ENCODE data around the gene ERLIN1.

ERLIN1 gene

DNA sequence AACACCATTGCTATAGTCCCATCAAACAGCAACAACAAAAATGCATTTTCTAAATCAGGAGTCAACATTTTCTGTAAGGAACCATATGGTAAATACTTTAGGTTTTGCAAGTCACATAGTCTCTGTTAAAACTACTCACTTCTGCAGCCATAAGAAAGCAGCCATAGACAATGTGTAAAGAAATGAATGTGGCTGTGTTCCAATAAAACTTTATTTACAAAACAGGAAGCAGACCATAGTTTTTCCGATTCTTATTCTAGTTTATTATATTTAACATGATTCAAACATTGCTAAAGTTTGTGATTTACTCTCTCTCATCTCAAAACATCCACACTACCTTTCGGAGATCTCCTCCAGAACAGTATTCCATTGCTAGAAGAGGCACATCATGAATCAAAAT is 36.7 kb upstream of the ERLIN1 start:
- H3K4me1 ChIP-seq (ENCODE audit: insufficient read depth, poor library complexity, severe bottlenecking): no peaks in the 10 kb centered on the region
- H3K9me3 ChIP-seq (ENCODE audit: severe bottlenecking): no peaks in the 10 kb centered on the region
- ATAC-seq (ENCODE audit: low read depth): no peak
- H3K4me3 ChIP-seq (ENCODE audit: severe bottlenecking): no peak overlapping the region
- DNase-seq (ENCODE audit: low spot score): no peak
- no peak overlapping the region for H3K27ac ChIP-seq (ENCODE audit: poor library complexity, severe bottlenecking)
- TF ChIP-seq, protein P1, sequence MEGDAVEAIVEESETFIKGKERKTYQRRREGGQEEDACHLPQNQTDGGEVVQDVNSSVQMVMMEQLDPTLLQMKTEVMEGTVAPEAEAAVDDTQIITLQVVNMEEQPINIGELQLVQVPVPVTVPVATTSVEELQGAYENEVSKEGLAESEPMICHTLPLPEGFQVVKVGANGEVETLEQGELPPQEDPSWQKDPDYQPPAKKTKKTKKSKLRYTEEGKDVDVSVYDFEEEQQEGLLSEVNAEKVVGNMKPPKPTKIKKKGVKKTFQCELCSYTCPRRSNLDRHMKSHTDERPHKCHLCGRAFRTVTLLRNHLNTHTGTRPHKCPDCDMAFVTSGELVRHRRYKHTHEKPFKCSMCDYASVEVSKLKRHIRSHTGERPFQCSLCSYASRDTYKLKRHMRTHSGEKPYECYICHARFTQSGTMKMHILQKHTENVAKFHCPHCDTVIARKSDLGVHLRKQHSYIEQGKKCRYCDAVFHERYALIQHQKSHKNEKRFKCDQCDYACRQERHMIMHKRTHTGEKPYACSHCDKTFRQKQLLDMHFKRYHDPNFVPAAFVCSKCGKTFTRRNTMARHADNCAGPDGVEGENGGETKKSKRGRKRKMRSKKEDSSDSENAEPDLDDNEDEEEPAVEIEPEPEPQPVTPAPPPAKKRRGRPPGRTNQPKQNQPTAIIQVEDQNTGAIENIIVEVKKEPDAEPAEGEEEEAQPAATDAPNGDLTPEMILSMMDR (IDR thresholded peaks at IDR 0.05; ENCODE audit: poor library complexity, severe bottlenecking): no peak
- H3K27me3 ChIP-seq (ENCODE audit: insufficient read depth, poor library complexity, severe bottlenecking): no peaks in the 10 kb centered on the region
- H3K36me3 ChIP-seq (ENCODE audit: low read depth): peaks cover 86% of the 10 kb centered on the region

DNA sequence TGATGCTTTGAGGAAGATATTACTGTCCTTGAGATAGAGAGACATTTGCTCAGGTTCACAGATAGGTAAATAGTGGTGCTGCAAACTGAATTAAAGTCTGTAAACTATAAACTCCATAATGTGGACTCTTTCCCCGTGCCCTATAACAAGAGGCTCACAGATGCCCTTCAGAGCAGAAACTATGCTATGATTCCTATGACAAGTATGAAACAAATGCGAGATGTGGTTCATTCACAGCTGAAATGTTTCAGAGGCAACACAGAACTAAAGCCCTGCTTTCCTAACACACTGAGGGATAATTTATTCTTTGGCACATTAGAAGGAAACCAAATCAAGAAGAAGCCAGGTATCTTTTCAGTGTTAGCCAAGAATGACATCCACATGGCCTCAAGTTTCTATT is 30.2 kb upstream of the ERLIN1 start:
- ATAC-seq (ENCODE audit: low read depth) (no peak), DNase-seq (ENCODE audit: low spot score) (no peak)
- H3K9me3 ChIP-seq (ENCODE audit: severe bottlenecking): no peaks in the 10 kb centered on the region
- TF ChIP-seq, protein P1 (IDR thresholded peaks at IDR 0.05; ENCODE audit: poor library complexity, severe bottlenecking): no peak
- peaks cover 89% of the 10 kb centered on the region for H3K36me3 ChIP-seq (ENCODE audit: low read depth)
- H3K27me3 ChIP-seq (ENCODE audit: insufficient read depth, poor library complexity, severe bottlenecking): no peaks in the 10 kb centered on the region
- no peaks in the 10 kb centered on the region for H3K4me1 ChIP-seq (ENCODE audit: insufficient read depth, poor library complexity, severe bottlenecking)
- H3K27ac ChIP-seq (ENCODE audit: poor library complexity, severe bottlenecking): no peak overlapping the region
- H3K4me3 ChIP-seq (ENCODE audit: severe bottlenecking): no peak overlapping the region

DNA sequence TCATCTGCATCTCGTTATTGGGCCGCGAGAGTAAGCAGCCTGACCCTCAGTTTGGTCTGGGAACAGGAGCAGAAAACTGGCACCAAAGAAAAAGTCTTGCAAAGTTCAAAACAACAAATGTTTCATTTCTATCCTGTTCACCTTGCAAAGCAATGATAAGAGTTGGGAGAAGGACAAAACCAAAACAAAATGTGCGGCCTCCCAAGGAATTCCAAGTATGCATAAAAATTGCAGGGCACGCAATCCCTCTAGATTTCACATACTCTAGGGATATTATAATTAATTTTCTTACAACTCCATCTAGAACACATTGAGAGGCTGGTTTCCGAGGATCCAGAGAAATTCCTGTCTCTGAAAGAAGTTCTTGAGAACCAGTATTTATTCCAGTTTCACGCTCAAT is 23.5 kb upstream of the ERLIN1 start:
- Histone ChIP-seq H3K27ac (ENCODE audit: poor library complexity, severe bottlenecking) (no peak overlapping the region), H3K36me3 (ENCODE audit: low read depth) (peaks cover 78% of the 10 kb centered on the region), H3K4me1 (ENCODE audit: insufficient read depth, poor library complexity, severe bottlenecking) (no peaks in the 10 kb centered on the region), H3K27me3 (ENCODE audit: insufficient read depth, poor library complexity, severe bottlenecking) (no peaks in the 10 kb centered on the region), H3K9me3 (ENCODE audit: severe bottlenecking) (no peaks in the 10 kb centered on the region), H3K4me3 (ENCODE audit: severe bottlenecking) (no peak overlapping the region)
- DNase-seq (ENCODE audit: low spot score) (no peak), ATAC-seq (ENCODE audit: low read depth) (no peak)
- TF ChIP-seq, protein P1 (IDR thresholded peaks at IDR 0.05; ENCODE audit: poor library complexity, severe bottlenecking): no peak

DNA sequence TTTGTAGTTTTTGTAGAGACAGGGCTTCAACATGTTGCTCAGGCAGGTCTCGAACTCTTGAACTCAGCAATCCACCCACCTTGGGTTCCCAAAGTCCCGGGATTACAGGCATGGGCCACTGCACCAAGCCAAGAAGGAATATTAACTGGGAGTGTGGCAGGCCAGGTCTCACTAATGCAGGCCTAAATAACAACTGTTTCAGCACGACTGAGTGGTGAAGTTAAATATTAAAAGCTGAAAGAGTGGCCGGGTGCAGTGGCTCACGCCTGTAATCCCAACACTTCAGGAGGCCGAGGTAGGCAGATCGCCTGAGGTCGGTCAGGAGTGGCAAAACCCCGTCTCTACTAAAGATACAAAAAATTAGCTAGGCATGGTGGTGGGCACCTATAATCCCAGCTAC is 22.4 kb upstream of the ERLIN1 start:
- Histone ChIP-seq H3K36me3 (ENCODE audit: low read depth) (peaks cover 78% of the 10 kb centered on the region), H3K4me3 (ENCODE audit: severe bottlenecking) (no peak overlapping the region), H3K4me1 (ENCODE audit: insufficient read depth, poor library complexity, severe bottlenecking) (no peaks in the 10 kb centered on the region), H3K9me3 (ENCODE audit: severe bottlenecking) (no peaks in the 10 kb centered on the region), H3K27ac (ENCODE audit: poor library complexity, severe bottlenecking) (no peak overlapping the region), H3K27me3 (ENCODE audit: insufficient read depth, poor library complexity, severe bottlenecking) (no peaks in the 10 kb centered on the region)
- ATAC-seq (ENCODE audit: low read depth) (no peak), DNase-seq (ENCODE audit: low spot score) (no peak)
- TF ChIP-seq, protein P1 (IDR thresholded peaks at IDR 0.05; ENCODE audit: poor library complexity, severe bottlenecking): no peak

DNA sequence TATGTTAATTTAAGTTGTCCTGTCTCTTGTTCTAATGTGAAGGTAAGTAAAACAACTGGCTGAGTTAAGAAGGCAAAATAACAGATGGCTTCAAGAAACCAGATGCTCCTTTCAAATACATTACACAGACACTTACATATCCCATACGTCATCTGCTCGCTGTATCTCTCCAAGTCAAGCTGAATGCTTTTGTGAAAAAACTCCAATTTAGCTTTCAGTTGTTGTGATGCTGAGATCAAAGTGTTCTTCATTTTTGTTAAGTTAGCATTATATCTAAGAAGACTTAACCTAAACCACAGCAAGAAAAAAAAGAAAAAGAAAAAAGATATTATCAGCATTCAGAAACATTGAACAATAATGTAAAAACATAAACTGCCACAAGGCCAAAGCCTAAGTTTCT is 18.5 kb upstream of the ERLIN1 start:
- Histone ChIP-seq H3K4me1 (ENCODE audit: insufficient read depth, poor library complexity, severe bottlenecking) (no peaks in the 10 kb centered on the region), H3K9me3 (ENCODE audit: severe bottlenecking) (no peaks in the 10 kb centered on the region), H3K27me3 (ENCODE audit: insufficient read depth, poor library complexity, severe bottlenecking) (no peaks in the 10 kb centered on the region), H3K4me3 (ENCODE audit: severe bottlenecking) (no peak overlapping the region), H3K36me3 (ENCODE audit: low read depth) (peaks cover 87% of the 10 kb centered on the region), H3K27ac (ENCODE audit: poor library complexity, severe bottlenecking) (no peak overlapping the region)
- TF ChIP-seq, protein P1 (IDR thresholded peaks at IDR 0.05; ENCODE audit: poor library complexity, severe bottlenecking): no peak
- ATAC-seq (ENCODE audit: low read depth) (no peak), DNase-seq (ENCODE audit: low spot score) (no peak)

Measured in RWPE2 (cell line).